AG09319 (cell line): ENCODE measurements around the gene ABCA12.

Experiments
- DNase-seq: peaks from one replicate; pipeline ENCODE4 v3.0.0-alpha.2; 2010; ENCODE audit warnings: low read depth; ENCODE audit errors: extremely low read depth
- CTCF ChIP-seq: IDR thresholded peaks from 2 replicates; pipeline ENCODE4 v1.5.1; 2011; ENCODE audit warnings: low read depth, mild to moderate bottlenecking, inconsistent platforms, low read length, moderate library complexity

The ABCA12 gene

GRCh38 chr2:215010390-215010789, 128.0 kb downstream of the ABCA12 start:
- no peak for DNase-seq
- TF ChIP-seq CTCF = no peak

GRCh38 chr2:215003001-215003400, 135.4 kb downstream of the ABCA12 start:
- TF ChIP-seq CTCF = no peak
- DNase-seq = no peak

- DNase-seq = peak; percentile 24
These were observed 135.9 kb downstream of the ABCA12 start for GRCh38 chr2:215002500-215002899.

GRCh38 chr2:215000721-215001120, 137.7 kb downstream of the ABCA12 start:
- TF ChIP-seq CTCF = no peak
- no peak for DNase-seq

More at GRCh38 chr2:215002500-215002899, 135.9 kb downstream of the ABCA12 start:
- peak; percentile 53 for TF ChIP-seq CTCF

GRCh38 chr2:214995926-214996670, 142.3 kb downstream of the ABCA12 start:
- DNase-seq = no peak
- no peak for TF ChIP-seq CTCF

GRCh38 chr2:214995409-214995808, 143.0 kb downstream of the ABCA12 start:
- TF ChIP-seq CTCF = no peak

GRCh38 chr2:214992911-214993310, 145.5 kb downstream of the ABCA12 start:
- DNase-seq = no peak
- TF ChIP-seq CTCF = no peak

More at GRCh38 chr2:214995409-214995808, 143.0 kb downstream of the ABCA12 start:
- DNase-seq = no peak
